Measurements from ENCODE around the gene CCP110.

- TF ChIP-seq CTCF (conservative IDR thresholded peaks at IDR 0.05): no peak
- no peak for TF ChIP-seq ZFX (IDR thresholded peaks at IDR 0.05)
Measured at GRCh38 chr16:19488213-19488640, 35.5 kb upstream of the CCP110 start.

Measured in C4-2B (cell line).